ENCODE results near the gene CARD9. TPM values are rescaled to one million over a fixed set of nuclear protein-coding genes. Genes with fewer than 3 reads are reported as not detected.

CARD9 gene
- total RNA-seq, 2 donors from 2014 or later: 0.15 to 1.1 TPM

- Histone ChIP-seq H3K4me1 (peaks cover 0 to 60% of the 10 kb centered on the region in 2 donors), H3K9me3 (no peaks in the 10 kb centered on the region), H3K27ac (no peak overlapping the region), H3K4me3 (no peak overlapping the region), H3K36me3 (no peaks in the 10 kb centered on the region), H3K27me3 (no peaks in the 10 kb centered on the region)
- no peak for TF ChIP-seq CTCF (IDR thresholded peaks at IDR 0.05)
- no peak for DNase-seq (ENCODE audit: low spot score)
Measured at GRCh38 chr9:136348691-136349090, 24.8 kb downstream of the CARD9 start.

- Histone ChIP-seq H3K9me3 (no peaks in the 10 kb centered on the region), H3K27me3 (no peaks in the 10 kb centered on the region)
- TF ChIP-seq CTCF (IDR thresholded peaks at IDR 0.05): no peak
Measured at GRCh38 chr9:136347472-136348256, 25.8 kb downstream of the CARD9 start.

GRCh38 chr9:136346927-136347465, 26.5 kb downstream of the CARD9 start:
- H3K9me3 ChIP-seq: no peaks in the 10 kb centered on the region
- H3K27ac ChIP-seq: peak overlapping the region in 1 of 2 donors; percentile 89
- H3K4me1 ChIP-seq: peaks cover 0 to 61% of the 10 kb centered on the region in 2 donors

More at GRCh38 chr9:136347472-136348256, 25.8 kb downstream of the CARD9 start:
- no peak for DNase-seq (ENCODE audit: low spot score)
- Histone ChIP-seq H3K4me3 (no peak overlapping the region), H3K27ac (peak overlapping the region; percentile 0 to 89), H3K36me3 (no peaks in the 10 kb centered on the region), H3K4me1 (peaks cover 0 to 60% of the 10 kb centered on the region in 2 donors)

GRCh38 chr9:136346157-136346481, 27.4 kb downstream of the CARD9 start:
- Histone ChIP-seq H3K36me3 (no peaks in the 10 kb centered on the region), H3K27ac (peak overlapping the region; percentile 89 to 91), H3K27me3 (no peaks in the 10 kb centered on the region), H3K9me3 (no peaks in the 10 kb centered on the region), H3K4me3 (peak overlapping the region in 1 of 2 donors; percentile 39), H3K4me1 (peaks cover 0 to 70% of the 10 kb centered on the region in 2 donors)
- TF ChIP-seq CTCF (IDR thresholded peaks at IDR 0.05): no peak
- no peak for DNase-seq (ENCODE audit: low spot score)

More at GRCh38 chr9:136346927-136347465, 26.5 kb downstream of the CARD9 start:
- TF ChIP-seq CTCF (IDR thresholded peaks at IDR 0.05): no peak
- no peak overlapping the region for H3K4me3 ChIP-seq
- no peak for DNase-seq (ENCODE audit: low spot score)
- no peaks in the 10 kb centered on the region for H3K27me3 ChIP-seq
- no peaks in the 10 kb centered on the region for H3K36me3 ChIP-seq

- H3K27me3 ChIP-seq: no peaks in the 10 kb centered on the region
- H3K4me1 ChIP-seq: peaks cover 0 to 76% of the 10 kb centered on the region in 2 donors
- DNase-seq (ENCODE audit: low spot score): peak; percentile 91
Measured at GRCh38 chr9:136345281-136346156, 27.9 kb downstream of the CARD9 start.

More at GRCh38 chr9:136345281-136346156, 27.9 kb downstream of the CARD9 start:
- Histone ChIP-seq H3K27ac (peak overlapping the region; percentile 89 to 91), H3K4me3 (peak overlapping the region in 1 of 2 donors; percentile 39), H3K36me3 (no peaks in the 10 kb centered on the region), H3K9me3 (no peaks in the 10 kb centered on the region)
- peak; percentile 28 to 67 for TF ChIP-seq CTCF (IDR thresholded peaks at IDR 0.05)
